Osteocyte (in vitro differentiated cells): ENCODE data around the gene B3GNT5. TPM values are rescaled to one million over a fixed set of nuclear protein-coding genes. Genes with fewer than 3 reads are reported as not detected.
A peak's percentile ranks its signal among the peaks of the same experiment; 100 is the strongest.

Experiments used
- DNase-seq: peaks from one replicate; pipeline ENCODE4 v3.0.0; 2021; ENCODE audit warnings: mixed read lengths; ENCODE audit not compliant: unreplicated experiment; ENCODE audit errors: extremely low spot score
- H3K27ac Mint-ChIP-seq: one replicate; pipeline ENCODE4 v1.8.0; 2021; ENCODE audit warnings: mild to moderate bottlenecking, mixed read lengths; ENCODE audit not compliant: unreplicated experiment
- H3K27me3 Mint-ChIP-seq: one replicate; pipeline ENCODE4 v1.8.0; 2021; ENCODE audit warnings: mixed read lengths; ENCODE audit not compliant: unreplicated experiment
- H3K36me3 Mint-ChIP-seq: one replicate; pipeline ENCODE4 v1.8.0; 2021; ENCODE audit warnings: mixed read lengths; ENCODE audit not compliant: unreplicated experiment
- H3K4me1 Mint-ChIP-seq: one replicate; pipeline ENCODE4 v1.8.0; 2021; ENCODE audit warnings: mixed read lengths; ENCODE audit not compliant: unreplicated experiment
- H3K4me3 Mint-ChIP-seq: one replicate; pipeline ENCODE4 v1.8.0; 2021; ENCODE audit warnings: mild to moderate bottlenecking, moderate library complexity, mixed read lengths; ENCODE audit not compliant: unreplicated experiment
- H3K9me3 Mint-ChIP-seq: one replicate; pipeline ENCODE4 v1.8.0; 2021; ENCODE audit warnings: mixed read lengths; ENCODE audit not compliant: unreplicated experiment
- total RNA-seq: library from RNA; stranded (reverse); gene quantifications from 2 replicates; pipeline ENCODE4 v1.2.1, GENCODE V29; 2021
- TF ChIP-seq, protein P1 (sequence below): fragments of 200-600 bp; sonication (generic); IDR thresholded peaks from 2 replicates; pipeline ENCODE4 v1.5.0; 2021; ENCODE audit warnings: antibody characterized with exemption, mild to moderate bottlenecking, moderate library complexity

B3GNT5 gene
- total RNA-seq, 1 donor from 2014 or later = 20.6 TPM

DNA sequence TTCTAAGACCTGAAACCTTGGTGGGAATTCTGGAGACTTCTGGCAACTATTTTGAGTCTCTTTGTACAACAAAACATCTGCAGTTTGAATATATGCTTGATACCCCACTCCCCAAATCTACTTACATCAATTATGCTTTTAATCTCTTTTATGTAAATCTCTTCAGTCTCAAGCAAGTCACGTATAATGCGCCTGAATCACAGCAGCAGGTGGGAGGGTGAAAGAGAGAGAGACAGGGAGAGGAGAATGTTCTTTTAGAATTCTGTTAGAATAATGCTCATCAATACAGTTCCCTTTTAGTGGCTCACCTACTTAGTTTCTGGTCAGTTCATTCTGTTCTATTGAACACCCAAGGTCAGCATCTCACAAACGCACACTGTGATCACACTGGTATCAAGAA lies 22.2 kb upstream of the B3GNT5 start:
- no peaks in the 10 kb centered on the region for H3K9me3 Mint-ChIP-seq
- no peak for DNase-seq
- H3K4me1 Mint-ChIP-seq = no peaks in the 10 kb centered on the region
- no peak overlapping the region for H3K4me3 Mint-ChIP-seq
- TF ChIP-seq, protein P1, sequence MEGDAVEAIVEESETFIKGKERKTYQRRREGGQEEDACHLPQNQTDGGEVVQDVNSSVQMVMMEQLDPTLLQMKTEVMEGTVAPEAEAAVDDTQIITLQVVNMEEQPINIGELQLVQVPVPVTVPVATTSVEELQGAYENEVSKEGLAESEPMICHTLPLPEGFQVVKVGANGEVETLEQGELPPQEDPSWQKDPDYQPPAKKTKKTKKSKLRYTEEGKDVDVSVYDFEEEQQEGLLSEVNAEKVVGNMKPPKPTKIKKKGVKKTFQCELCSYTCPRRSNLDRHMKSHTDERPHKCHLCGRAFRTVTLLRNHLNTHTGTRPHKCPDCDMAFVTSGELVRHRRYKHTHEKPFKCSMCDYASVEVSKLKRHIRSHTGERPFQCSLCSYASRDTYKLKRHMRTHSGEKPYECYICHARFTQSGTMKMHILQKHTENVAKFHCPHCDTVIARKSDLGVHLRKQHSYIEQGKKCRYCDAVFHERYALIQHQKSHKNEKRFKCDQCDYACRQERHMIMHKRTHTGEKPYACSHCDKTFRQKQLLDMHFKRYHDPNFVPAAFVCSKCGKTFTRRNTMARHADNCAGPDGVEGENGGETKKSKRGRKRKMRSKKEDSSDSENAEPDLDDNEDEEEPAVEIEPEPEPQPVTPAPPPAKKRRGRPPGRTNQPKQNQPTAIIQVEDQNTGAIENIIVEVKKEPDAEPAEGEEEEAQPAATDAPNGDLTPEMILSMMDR = no peak
- peaks cover 17% of the 10 kb centered on the region for H3K27me3 Mint-ChIP-seq
- H3K27ac Mint-ChIP-seq = no peak overlapping the region
- H3K36me3 Mint-ChIP-seq = no peaks in the 10 kb centered on the region

DNA sequence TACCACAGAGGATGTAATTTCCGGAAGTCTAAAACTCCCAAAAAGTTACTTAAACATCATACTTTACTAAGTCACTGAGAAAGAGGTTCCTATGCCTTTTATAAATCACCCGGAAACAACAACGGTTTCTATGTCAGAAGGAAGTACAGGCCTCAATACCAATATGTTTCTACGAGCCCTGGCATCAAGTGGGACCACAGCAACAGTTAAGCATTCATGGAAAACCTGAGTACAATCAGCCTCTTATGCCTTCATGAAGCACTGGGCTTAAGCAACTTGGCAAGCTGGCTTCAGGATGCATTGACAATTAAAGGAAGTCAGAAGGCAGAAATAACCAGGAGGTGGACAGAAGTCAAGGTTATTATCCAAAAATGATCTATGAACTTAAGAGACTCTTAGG lies 19.1 kb upstream of the B3GNT5 start:
- peaks cover 11% of the 10 kb centered on the region for H3K27me3 Mint-ChIP-seq
- H3K9me3 Mint-ChIP-seq = no peaks in the 10 kb centered on the region
- no peaks in the 10 kb centered on the region for H3K4me1 Mint-ChIP-seq
- TF ChIP-seq, protein P1 = no peak
- no peak overlapping the region for H3K4me3 Mint-ChIP-seq
- H3K36me3 Mint-ChIP-seq = no peaks in the 10 kb centered on the region
- DNase-seq = no peak
- H3K27ac Mint-ChIP-seq = no peak overlapping the region

DNA sequence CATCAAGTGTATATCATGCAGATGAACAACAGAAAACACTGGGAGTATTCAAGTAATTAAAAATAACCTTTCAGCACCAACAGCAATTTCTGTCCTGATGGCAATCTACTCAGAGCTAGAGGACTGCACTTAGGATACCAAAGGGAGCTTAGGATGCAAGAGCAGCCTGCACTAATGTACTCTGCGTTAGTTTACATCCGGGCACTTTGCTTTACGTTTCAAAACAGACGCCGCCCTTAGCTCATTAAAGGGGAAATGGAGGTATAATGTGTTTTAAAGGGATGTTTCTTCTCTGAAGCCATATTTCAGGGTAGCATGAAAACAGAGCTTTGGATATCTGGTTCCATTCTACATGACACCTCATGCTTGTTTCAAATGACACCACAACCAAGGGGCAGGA lies 14.0 kb upstream of the B3GNT5 start:
- TF ChIP-seq, protein P1 = no peak
- no peak overlapping the region for H3K4me3 Mint-ChIP-seq

DNA sequence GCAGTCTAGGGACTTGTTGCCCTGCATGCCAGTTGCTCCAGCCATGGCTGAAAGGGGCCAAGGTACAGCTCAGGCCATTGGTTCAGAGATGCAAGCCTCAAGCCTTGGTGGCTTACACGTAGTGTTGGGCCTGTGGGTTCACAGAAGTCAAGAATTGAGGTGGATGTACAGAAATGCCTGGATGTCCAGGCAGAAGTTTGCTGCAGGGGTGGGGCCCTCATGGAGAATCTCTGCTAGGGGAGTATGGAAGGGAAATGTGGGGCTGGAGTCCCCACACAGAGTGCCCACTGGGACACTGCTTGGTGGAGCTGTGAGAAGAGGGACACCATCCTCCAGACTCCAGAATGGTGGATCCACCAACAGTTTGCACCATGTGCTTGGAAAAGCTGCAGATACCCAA lies 10.6 kb upstream of the B3GNT5 start:
- H3K27ac Mint-ChIP-seq = no peak overlapping the region
- peaks cover 6% of the 10 kb centered on the region for H3K36me3 Mint-ChIP-seq
- TF ChIP-seq, protein P1 = no peak
- H3K9me3 Mint-ChIP-seq = peaks cover 6% of the 10 kb centered on the region
- DNase-seq = no peak
- H3K27me3 Mint-ChIP-seq = peaks cover 12% of the 10 kb centered on the region
- H3K4me3 Mint-ChIP-seq = no peak overlapping the region
- H3K4me1 Mint-ChIP-seq = peaks cover 7% of the 10 kb centered on the region

More for the DNA sequence above, 14.0 kb upstream of the B3GNT5 start:
- peaks cover 6% of the 10 kb centered on the region for H3K9me3 Mint-ChIP-seq
- H3K27me3 Mint-ChIP-seq = peaks cover 12% of the 10 kb centered on the region
- no peaks in the 10 kb centered on the region for H3K4me1 Mint-ChIP-seq
- H3K36me3 Mint-ChIP-seq = peaks cover 6% of the 10 kb centered on the region
- peak; percentile 13 for DNase-seq
- no peak overlapping the region for H3K27ac Mint-ChIP-seq

DNA sequence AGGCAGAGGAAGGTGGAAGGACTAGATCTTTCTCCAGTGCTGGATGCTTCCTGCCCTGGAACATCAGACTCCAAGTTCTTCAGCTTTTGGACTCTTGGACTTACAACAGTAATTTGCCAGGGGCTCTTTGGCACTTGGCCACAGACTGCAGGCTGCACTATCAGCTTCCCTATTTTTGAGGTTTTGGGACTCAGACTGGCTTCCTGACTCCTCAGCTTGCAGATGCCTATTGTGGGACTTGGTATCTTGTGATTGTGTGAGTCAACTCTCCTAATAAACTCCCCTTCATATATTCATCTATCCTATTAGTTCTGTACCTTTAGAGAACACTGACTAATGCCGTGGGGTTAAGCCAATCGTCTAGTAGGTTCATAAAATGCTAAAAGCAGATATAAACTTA lies 8.8 kb upstream of the B3GNT5 start:
- Mint-ChIP-seq H3K9me3 (peaks cover 6% of the 10 kb centered on the region), H3K27me3 (peaks cover 12% of the 10 kb centered on the region), H3K36me3 (peaks cover 6% of the 10 kb centered on the region), H3K4me1 (peaks cover 7% of the 10 kb centered on the region), H3K4me3 (no peak overlapping the region), H3K27ac (no peak overlapping the region)
- TF ChIP-seq, protein P1 = no peak
- no peak for DNase-seq
